Aorta (tissue), 5 donors: ENCODE measurements around the gene DNAJC16. TPM values are rescaled to one million over a fixed set of nuclear protein-coding genes. Genes with fewer than 3 reads are reported as not detected.
"Not testable (repeated sequence)": the region's sequence is repeated elsewhere in the genome, so short reads cannot be mapped to it uniquely, and the experiment has no call there.

Source experiments
- ATAC-seq: fragments of 200-7000 bp; cut with Tn5 transposase; one replicate; pipeline ENCODE4 v1.9.1; 2022; ENCODE audit warnings: moderate library complexity; ENCODE audit not compliant: low FRiP score
- DNase-seq, 2 donors: peaks; one replicate each; pipeline ENCODE4 v3.0.0-alpha.2; 2020
- H3K27ac ChIP-seq, 2 donors: one replicate each; pipeline ENCODE4 v1.5.1; 2013; ENCODE audit warnings: low read length in 2 of 2, mild to moderate bottlenecking in 2 of 2, moderate library complexity in 2 of 2, control low read depth in 1 of 2, inconsistent platforms in 1 of 2, low read depth in 1 of 2
- H3K27me3 ChIP-seq, 2 donors: one replicate each; pipeline ENCODE4 v1.6.1; 2013; ENCODE audit warnings: control low read depth in 1 of 2, low read length in 1 of 2, mild to moderate bottlenecking in 1 of 2, moderate library complexity in 1 of 2; ENCODE audit not compliant: insufficient read depth in 2 of 2, control insufficient read depth in 1 of 2
- H3K36me3 ChIP-seq, 2 donors: one replicate each; pipeline ENCODE4 v1.6.1; 2013; ENCODE audit warnings: control low read depth in 1 of 2, low read length in 1 of 2, mild to moderate bottlenecking in 1 of 2; ENCODE audit not compliant: insufficient read depth in 2 of 2, control insufficient read depth in 1 of 2
- H3K4me1 ChIP-seq, 2 donors: one replicate each; pipeline ENCODE4 v1.6.1; 2013; ENCODE audit warnings: low read length in 2 of 2, control low read depth in 1 of 2, mild to moderate bottlenecking in 1 of 2, moderate library complexity in 1 of 2; ENCODE audit not compliant: insufficient read depth in 2 of 2, control insufficient read depth in 1 of 2
- H3K4me3 ChIP-seq, 2 donors: one replicate each; pipeline ENCODE4 v1.5.1; 2013; ENCODE audit warnings: low read length in 2 of 2, control low read depth in 1 of 2, mild to moderate bottlenecking in 1 of 2
- H3K9me3 ChIP-seq: one replicate; pipeline ENCODE4 v1.6.1; 2013; ENCODE audit warnings: mild to moderate bottlenecking, low read length; ENCODE audit not compliant: control insufficient read depth
- WGBS, 2 donors: extraction: QIAGEN DNeasy Blood & Tissue Kit; methylation state at CpG; one replicate each; pipeline ENCODE4 v1.1.7; 2013; 5-methylcytosine and 5-hydroxymethylcytosine counted together
- intact Hi-C, 2 donors: fragments of 100-400 bp; cut with DNase I; formaldehyde crosslinking; loops; one replicate each; pipeline versions ENCODE4 v1.14.2 to v1.15.0; 2022
- long read RNA-seq, 2 donors: library from polyadenylated mRNA; unstranded; transcript quantifications; one replicate each; pipeline ENCODE4 v2.0.0, GENCODE V29; 2020 to 2021
- polyA plus RNA-seq, 2 donors: library from polyadenylated mRNA; stranded (reverse); fragments of 200-250 nt; gene quantifications; one replicate each; pipeline ENCODE4 v1.2.3, GENCODE V29; 2013
- total RNA-seq, 2 donors: library from RNA; stranded (reverse); fragmentation: NEBNext Ultra II Directional; extraction: Animal tissue kit (Norgen Biotek cat#: 25700); gene quantifications; one replicate each; pipeline ENCODE4 v1.2.1, GENCODE V29; 2021
- donor health status: healthy with polysubstance abuse.
- donor health status: Bipolar disorder and iron deficiency.
- donor health status: DM: no; HTN: no; CAD: no.
- donor health status: DM: no; HTN: no; CAD: no.
- donor health status: DM: yes; HTN: yes; CAD: no.

The DNAJC16 gene
- total RNA-seq (10 to 100 TPM; 18.0 to 19.9 TPM), polyA plus RNA-seq (10 to 100 TPM in 1 of 2 donors, 1 to 10 TPM in 1; 3.9 to 11.3 TPM)
- long read RNA-seq, donor 1, partial matches to known transcripts = 0 of 7 reads
- long read RNA-seq, donor 1, other reads (novel, unspliced or antisense) = 6 of 7 reads
- long read RNA-seq, donor 2, full-length matches to known transcripts = 1 of 3 reads
- long read RNA-seq, donor 2, partial matches to known transcripts = 0 of 3 reads
- long read RNA-seq, donor 2, other reads (novel, unspliced or antisense) = 2 of 3 reads

DNA sequence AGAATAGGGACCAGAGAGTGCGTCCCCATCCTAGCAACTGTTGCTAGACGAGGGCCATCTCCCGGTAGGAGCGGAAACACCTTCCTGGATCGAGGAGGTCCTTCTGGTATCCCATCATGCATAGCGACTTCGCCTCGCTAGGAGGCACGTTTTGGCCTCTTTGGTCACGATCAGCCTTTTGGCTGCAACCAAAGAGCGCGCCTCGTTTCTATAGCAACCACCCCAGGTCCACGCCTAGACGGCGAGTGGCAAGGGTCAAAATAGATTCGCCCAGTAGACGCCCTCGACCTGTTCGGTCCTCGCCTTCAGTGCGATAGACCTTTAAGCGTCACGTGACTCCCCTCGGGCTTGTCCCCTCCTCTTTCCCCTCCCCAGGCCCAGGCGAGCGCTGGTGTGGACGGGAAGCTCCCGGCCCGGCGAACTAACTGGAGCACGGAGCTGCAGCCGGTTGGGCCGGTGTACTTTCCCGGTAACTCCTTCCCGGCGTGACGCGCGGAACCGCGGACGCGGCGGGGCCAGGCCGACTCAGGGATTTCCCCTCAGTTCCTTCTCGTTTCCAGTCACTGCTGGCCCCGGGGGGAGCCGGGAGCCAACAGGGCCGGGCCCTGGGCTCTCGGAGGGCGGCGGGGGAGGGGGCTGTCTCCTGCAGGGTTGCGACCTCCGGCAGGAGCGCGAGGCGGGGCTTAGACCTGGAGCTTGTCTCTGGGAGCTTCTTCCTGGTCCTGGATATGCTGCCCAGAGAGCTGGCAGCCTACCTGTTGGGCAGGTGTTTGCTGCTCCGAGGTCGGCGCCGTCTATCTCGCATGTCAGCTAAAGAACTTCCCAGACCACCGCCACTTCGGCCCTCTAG lies at the start of gene DNAJC16:
DNAJC16 (plus strand) TSS at position 359 of the 850 bp plus-strand sequence. CDS start 2,258 bp downstream, outside the sequence.
- ATAC-seq = peak; percentile 83
- H3K27ac ChIP-seq = peak within 1 kb of the TSS in 1 of 2 donors; percentile 74
- no peaks in the 10 kb centered on the region for H3K36me3 ChIP-seq
- no peaks in the 10 kb centered on the region for H3K9me3 ChIP-seq
- H3K4me3 ChIP-seq = peak within 1 kb of the TSS; percentile 40 to 80
- H3K27me3 ChIP-seq = no peaks in the 10 kb centered on the region
- H3K4me1 ChIP-seq = no peaks in the 10 kb centered on the region
- WGBS, 2 donors = 0 to 1% methylated on average over 65 of the region's 65 CpGs
- peak; percentile 98 to 99 for DNase-seq
- intact Hi-C loops = loop anchor here (5.0 to 10.0 kb wide), 2 partner anchors 91 to 202 kb away; partner anchors contain the start of gene DDI2 (in 1 of the 2)

GRCh38 chr1:15476927-15477326 lies 49.7 kb upstream of the DNAJC16 start:
- ATAC-seq = no peak
- H3K27ac ChIP-seq = no peak overlapping the region
- H3K4me1 ChIP-seq = no peaks in the 10 kb centered on the region
- no peaks in the 10 kb centered on the region for H3K27me3 ChIP-seq
- intact Hi-C loops = no loop called here
- no peak for DNase-seq
- no peaks in the 10 kb centered on the region for H3K9me3 ChIP-seq
- no peaks in the 10 kb centered on the region for H3K36me3 ChIP-seq
- H3K4me3 ChIP-seq = no peak overlapping the region
- 92 to 94% methylated on average over 3 of the region's 3 CpGs for WGBS, 2 donors

DNA sequence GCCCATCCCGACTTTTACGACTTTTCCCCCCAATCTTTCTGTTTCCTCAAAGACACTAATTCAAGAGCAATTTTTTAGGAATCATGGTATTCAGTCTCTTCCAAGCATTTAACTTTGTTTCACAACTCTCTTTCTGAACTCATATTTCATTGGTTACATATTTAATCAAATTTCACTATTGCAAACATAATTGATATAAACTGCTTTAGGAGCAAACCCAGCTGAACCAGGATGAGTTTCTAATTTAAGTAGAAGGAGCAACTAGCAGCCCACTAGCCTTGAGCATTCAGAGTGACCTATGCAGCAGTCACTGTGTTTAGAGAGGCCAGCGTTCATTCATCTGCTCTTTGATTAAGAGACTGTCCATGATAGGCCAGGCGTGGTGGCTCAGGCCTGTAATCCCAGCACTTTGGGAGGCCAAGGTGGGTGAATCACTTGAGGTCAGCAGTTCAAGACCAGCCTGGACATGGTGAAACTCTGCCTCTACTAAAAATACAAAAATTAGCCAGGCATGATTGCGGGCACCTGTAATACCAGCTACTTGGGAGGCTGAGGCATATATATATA lies 48.9 kb upstream of the DNAJC16 start:
- DNase-seq (no peak), ATAC-seq (no peak)
- WGBS, 2 donors = 88 to 94% methylated on average over 5 of the region's 5 CpGs
- intact Hi-C loops = no loop called here
- Histone ChIP-seq H3K4me1 (no peaks in the 10 kb centered on the region), H3K27me3 (no peaks in the 10 kb centered on the region), H3K36me3 (no peaks in the 10 kb centered on the region), H3K27ac (no peak overlapping the region), H3K9me3 (no peaks in the 10 kb centered on the region), H3K4me3 (no peak overlapping the region)

DNA sequence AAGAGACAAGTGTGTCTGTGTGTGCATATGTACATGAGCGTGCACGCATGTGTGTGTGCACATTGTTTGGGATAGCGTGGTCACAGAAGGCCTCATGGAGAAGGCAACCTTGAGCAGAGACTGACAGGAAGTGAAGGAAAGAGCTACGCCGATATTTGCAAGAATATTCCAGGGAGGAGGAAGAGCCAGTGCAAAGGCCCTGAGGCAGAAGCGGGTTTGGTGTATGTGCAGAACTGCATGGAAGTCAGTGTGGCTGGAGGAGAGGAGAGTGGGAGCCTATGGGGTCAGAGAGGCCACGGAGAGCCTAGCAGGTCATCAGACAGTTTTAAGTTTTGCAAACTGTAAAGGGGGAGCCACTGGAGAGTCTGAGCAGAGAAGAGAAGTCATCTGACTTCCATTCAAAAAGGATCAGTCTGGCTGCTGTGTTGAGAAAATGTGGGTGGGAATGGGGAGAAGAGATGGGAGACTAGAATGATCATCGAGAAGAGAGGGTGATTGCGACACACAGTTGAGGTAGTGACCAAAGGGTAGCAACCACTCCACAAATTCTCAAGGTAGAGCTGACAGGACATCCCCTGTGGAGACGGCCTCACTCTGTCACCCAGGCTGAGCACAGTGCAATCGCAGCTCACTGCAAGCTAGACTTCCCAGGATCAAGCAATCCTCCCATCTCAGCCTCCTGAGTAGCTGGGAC lies 46.8 kb upstream of the DNAJC16 start:
- 94 to 97% methylated on average over 11 of the region's 11 CpGs for WGBS, 2 donors
- no peak for ATAC-seq

GRCh38 chr1:15482455-15482854 lies 44.2 kb upstream of the DNAJC16 start:
- H3K27ac ChIP-seq, H3K36me3 ChIP-seq, H3K4me3 ChIP-seq, ATAC-seq, DNase-seq, H3K27me3 ChIP-seq, H3K9me3 ChIP-seq, intact Hi-C loops, H3K4me1 ChIP-seq: not testable (repeated sequence)
- WGBS, 2 donors = 75 to 95% methylated on average over 6 of the region's 6 CpGs

More for the DNA sequence above, 46.8 kb upstream of the DNAJC16 start:
- Histone ChIP-seq H3K4me3 (no peak overlapping the region), H3K36me3 (no peaks in the 10 kb centered on the region), H3K27me3 (no peaks in the 10 kb centered on the region), H3K4me1 (no peaks in the 10 kb centered on the region), H3K9me3 (no peaks in the 10 kb centered on the region), H3K27ac (no peak overlapping the region)
- intact Hi-C loops = no loop called here
- DNase-seq = no peak

DNA sequence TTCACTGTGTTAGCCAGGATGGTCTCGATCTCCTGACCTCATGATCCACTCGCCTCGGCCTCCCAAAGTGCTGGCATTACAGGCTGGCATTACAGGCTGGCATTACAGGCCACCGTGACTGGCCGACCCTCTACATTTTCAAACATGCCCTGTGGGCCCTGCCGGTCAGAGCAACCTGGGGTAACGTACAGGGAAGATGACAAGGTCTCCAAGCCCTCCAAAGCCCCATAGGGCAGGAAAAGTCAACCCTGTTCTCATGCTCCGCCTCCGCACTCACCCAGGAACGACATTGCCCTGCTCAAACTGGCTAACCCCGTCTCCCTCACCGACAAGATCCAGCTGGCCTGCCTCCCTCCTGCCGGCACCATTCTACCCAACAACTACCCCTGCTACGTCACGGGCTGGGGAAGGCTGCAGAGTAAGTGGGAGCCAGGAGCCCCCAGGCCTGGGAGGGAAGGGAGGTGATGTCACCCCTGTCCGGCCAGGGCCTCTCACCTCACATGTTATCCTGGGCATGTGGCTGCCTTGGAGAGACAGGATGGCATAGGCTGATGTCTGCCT lies 43.6 kb upstream of the DNAJC16 start:
- H3K27ac ChIP-seq, ATAC-seq, intact Hi-C loops, H3K36me3 ChIP-seq, H3K27me3 ChIP-seq, H3K4me3 ChIP-seq, H3K4me1 ChIP-seq, H3K9me3 ChIP-seq: not testable (repeated sequence)
- DNase-seq = peak in 1 of 2 donors; percentile 21
- 82 to 90% methylated on average over 13 to 15 of the region's 16 CpGs for WGBS, 2 donors

DNA sequence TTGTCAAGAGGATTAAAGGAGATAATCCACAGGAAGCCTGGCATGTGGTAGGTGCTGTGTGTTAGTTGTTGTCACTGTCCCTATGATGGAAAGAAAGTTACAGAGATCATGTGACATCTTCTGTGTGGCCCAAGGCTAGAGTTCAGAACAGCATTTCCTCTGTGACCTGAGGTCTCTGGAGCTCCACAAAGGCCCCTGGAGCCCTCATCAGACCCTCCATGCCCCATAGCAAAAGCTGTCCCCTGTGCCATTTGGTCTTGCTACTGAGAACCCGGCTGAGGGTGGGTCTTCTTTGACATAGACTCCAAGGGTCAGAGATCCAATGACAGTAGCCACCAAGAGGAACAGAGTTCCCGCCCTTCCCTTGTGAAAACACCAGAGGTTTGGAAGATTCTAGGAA lies 42.7 kb upstream of the DNAJC16 start:
- intact Hi-C loops = no loop called here
- peaks cover 0 to 3% of the 10 kb centered on the region in 2 donors for H3K36me3 ChIP-seq
- no peak for ATAC-seq
- DNase-seq = no peak
- no peak overlapping the region for H3K27ac ChIP-seq
- no peak overlapping the region for H3K4me3 ChIP-seq
- H3K27me3 ChIP-seq = no peaks in the 10 kb centered on the region
- H3K9me3 ChIP-seq = no peaks in the 10 kb centered on the region
- no peaks in the 10 kb centered on the region for H3K4me1 ChIP-seq
- WGBS, 2 donors = 83 to 85% methylated on average over 2 of the region's 2 CpGs

DNA sequence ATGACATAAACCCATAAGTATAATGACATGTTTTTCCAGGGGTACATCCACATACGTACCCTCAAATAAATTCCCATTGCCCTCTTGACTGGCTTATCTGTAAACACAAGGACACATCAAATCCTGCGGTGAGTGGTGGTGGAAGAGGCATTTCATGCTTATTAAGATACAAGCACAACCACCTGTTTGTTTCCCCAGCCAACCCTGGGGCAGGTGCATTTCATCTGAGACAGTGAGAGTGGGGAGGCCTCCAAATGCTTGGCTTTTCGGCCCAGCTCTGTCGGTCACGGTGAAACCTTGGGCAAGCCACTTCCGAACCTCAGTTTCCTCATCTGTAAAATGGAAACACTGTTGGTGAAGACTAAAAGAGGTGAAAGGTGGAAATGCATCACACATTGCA lies 42.2 kb upstream of the DNAJC16 start:
- ATAC-seq, DNase-seq, H3K27me3 ChIP-seq, H3K4me1 ChIP-seq, H3K4me3 ChIP-seq, H3K9me3 ChIP-seq, H3K27ac ChIP-seq, H3K36me3 ChIP-seq, intact Hi-C loops: not testable (repeated sequence)
- WGBS, 2 donors = 95 to 96% methylated on average over 6 of the region's 6 CpGs
